HCT116 (cell line): ENCODE measurements around the gene PRXL2A.

Experiments used
- EGR1 ChIP-seq: IDR thresholded peaks from 2 replicates; pipeline ENCODE4 v1.6.1; 2012; ENCODE audit warnings: low read depth
- EZH2 ChIP-seq: fragments of 200-600 bp; sonication (generic); IDR thresholded peaks from 2 replicates; pipeline ENCODE4 v1.6.1; 2017; ENCODE audit warnings: antibody characterized with exemption, mixed run types
- EZH2phosphoT487 ChIP-seq: fragments of 200-600 bp; IDR thresholded peaks from 2 replicates; pipeline ENCODE4 v1.6.1; 2018; ENCODE audit warnings: antibody characterized with exemption, borderline replicate concordance
- FOSL1 ChIP-seq: IDR thresholded peaks from 2 replicates; pipeline ENCODE4 v1.6.1; 2012; ENCODE audit warnings: low read depth
- JUND ChIP-seq: IDR thresholded peaks from 2 replicates; pipeline ENCODE4 v1.6.1; 2012
- POLR2A ChIP-seq: IDR thresholded peaks from 2 replicates; pipeline ENCODE4 v1.7.0; 2011; ENCODE audit warnings: borderline replicate concordance; ENCODE audit not compliant: insufficient read depth, insufficient read length; ENCODE audit errors: extremely low read depth
- POLR2AphosphoS5 ChIP-seq: IDR thresholded peaks from 2 replicates; pipeline ENCODE4 v1.6.1; 2011; ENCODE audit warnings: mild to moderate bottlenecking, low read depth, low read length, moderate library complexity
- SIN3A ChIP-seq: IDR thresholded peaks from 2 replicates; pipeline ENCODE4 v1.6.1; 2012; ENCODE audit warnings: low read depth
- ZNF274 ChIP-seq: fragments of 200-500 bp; sonication (Bioruptor generic); IDR thresholded peaks from 2 replicates; pipeline ENCODE4 v1.6.1; 2014; ENCODE audit warnings: mild to moderate bottlenecking, low read depth, low read length, inconsistent platforms
- TF ChIP-seq, protein P1 (sequence below), 3 experiments: fragments of 200-600 bp in 1 of 3; sonication (generic) in 1 of 3; IDR thresholded peaks in 2 of 3; conservative IDR thresholded peaks in 1 of 3; 2 replicates each; pipeline ENCODE4 v1.5.1; 2012 to 2017; ENCODE audit warnings: low read depth in 2 of 3, low read length in 2 of 3, antibody characterized with exemption in 1 of 3, borderline replicate concordance in 1 of 3, control low read depth in 1 of 3, mild to moderate bottlenecking in 1 of 3, mixed read lengths in 1 of 3, mixed run types in 1 of 3, moderate library complexity in 1 of 3; ENCODE audit not compliant: insufficient read depth in 1 of 3
- TF ChIP-seq, protein P2 (sequence below): IDR thresholded peaks from 2 replicates; pipeline ENCODE4 v1.6.1; 2012; ENCODE audit warnings: low read depth

DNA sequence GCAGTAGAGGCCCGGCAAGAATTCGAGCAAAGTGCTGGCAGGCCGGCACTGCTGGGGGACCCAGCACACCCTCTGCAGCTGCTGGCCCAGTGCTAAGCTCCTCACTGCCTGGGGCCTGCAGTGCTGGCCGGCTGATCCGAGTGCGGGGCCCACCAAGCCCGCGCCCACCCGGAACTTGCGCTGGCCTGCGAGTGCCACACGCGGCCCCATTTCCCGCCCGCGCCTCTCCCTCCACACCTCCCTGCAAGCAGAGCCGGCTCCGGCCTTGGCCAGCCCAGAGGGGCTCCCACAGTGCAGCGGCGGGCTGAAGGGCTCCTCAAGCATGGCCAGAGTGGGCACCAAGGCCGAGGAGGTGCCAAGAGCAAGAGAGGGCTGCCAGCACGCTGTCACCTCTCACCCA is 48.7 kb upstream of the PRXL2A start:
- no peak for TF ChIP-seq EGR1
- no peak for TF ChIP-seq SIN3A
- no peak for TF ChIP-seq JUND
- TF ChIP-seq EZH2phosphoT487 = no peak
- no peak for TF ChIP-seq POLR2AphosphoS5
- TF ChIP-seq, protein P1, sequence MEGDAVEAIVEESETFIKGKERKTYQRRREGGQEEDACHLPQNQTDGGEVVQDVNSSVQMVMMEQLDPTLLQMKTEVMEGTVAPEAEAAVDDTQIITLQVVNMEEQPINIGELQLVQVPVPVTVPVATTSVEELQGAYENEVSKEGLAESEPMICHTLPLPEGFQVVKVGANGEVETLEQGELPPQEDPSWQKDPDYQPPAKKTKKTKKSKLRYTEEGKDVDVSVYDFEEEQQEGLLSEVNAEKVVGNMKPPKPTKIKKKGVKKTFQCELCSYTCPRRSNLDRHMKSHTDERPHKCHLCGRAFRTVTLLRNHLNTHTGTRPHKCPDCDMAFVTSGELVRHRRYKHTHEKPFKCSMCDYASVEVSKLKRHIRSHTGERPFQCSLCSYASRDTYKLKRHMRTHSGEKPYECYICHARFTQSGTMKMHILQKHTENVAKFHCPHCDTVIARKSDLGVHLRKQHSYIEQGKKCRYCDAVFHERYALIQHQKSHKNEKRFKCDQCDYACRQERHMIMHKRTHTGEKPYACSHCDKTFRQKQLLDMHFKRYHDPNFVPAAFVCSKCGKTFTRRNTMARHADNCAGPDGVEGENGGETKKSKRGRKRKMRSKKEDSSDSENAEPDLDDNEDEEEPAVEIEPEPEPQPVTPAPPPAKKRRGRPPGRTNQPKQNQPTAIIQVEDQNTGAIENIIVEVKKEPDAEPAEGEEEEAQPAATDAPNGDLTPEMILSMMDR (IDR thresholded peaks at IDR 0.05 in 2 of 3, conservative IDR thresholded peaks at IDR 0.05 in 1 of 3; ENCODE audit: borderline replicate concordance in 1 of 3, insufficient read depth in 1 of 3, low read depth in 2 of 3, low read length in 2 of 3) = no peak
- TF ChIP-seq EZH2 = no peak
- no peak for TF ChIP-seq ZNF274
- TF ChIP-seq FOSL1 = no peak
- TF ChIP-seq, protein P2, sequence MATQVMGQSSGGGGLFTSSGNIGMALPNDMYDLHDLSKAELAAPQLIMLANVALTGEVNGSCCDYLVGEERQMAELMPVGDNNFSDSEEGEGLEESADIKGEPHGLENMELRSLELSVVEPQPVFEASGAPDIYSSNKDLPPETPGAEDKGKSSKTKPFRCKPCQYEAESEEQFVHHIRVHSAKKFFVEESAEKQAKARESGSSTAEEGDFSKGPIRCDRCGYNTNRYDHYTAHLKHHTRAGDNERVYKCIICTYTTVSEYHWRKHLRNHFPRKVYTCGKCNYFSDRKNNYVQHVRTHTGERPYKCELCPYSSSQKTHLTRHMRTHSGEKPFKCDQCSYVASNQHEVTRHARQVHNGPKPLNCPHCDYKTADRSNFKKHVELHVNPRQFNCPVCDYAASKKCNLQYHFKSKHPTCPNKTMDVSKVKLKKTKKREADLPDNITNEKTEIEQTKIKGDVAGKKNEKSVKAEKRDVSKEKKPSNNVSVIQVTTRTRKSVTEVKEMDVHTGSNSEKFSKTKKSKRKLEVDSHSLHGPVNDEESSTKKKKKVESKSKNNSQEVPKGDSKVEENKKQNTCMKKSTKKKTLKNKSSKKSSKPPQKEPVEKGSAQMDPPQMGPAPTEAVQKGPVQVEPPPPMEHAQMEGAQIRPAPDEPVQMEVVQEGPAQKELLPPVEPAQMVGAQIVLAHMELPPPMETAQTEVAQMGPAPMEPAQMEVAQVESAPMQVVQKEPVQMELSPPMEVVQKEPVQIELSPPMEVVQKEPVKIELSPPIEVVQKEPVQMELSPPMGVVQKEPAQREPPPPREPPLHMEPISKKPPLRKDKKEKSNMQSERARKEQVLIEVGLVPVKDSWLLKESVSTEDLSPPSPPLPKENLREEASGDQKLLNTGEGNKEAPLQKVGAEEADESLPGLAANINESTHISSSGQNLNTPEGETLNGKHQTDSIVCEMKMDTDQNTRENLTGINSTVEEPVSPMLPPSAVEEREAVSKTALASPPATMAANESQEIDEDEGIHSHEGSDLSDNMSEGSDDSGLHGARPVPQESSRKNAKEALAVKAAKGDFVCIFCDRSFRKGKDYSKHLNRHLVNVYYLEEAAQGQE = no peak
- no peak for TF ChIP-seq POLR2A
